Stimulated activated CD8-positive, alpha-beta memory T cell treated with anti-CD3 and anti-CD28 coated beads, Interleukin-4, amount 100 ng/mL, for 48 hours (primary cell): Measurements from ENCODE around the gene DCTPP1.

Experiments
- DNase-seq: peaks from one replicate; pipeline ENCODE4 v3.0.0-alpha.2; 2020

Gene DCTPP1

GRCh38 chr16:30446203-30446595 is 16.4 kb upstream of the DCTPP1 start:
- no peak for DNase-seq

GRCh38 chr16:30445408-30446202 is 15.8 kb upstream of the DCTPP1 start, which contains the start of gene SEPHS2:
Gene SEPHS2 (minus strand): TSS chr16:30445874. CDS start chr16:30445727, 147 bp downstream.
- peak; percentile 98 for DNase-seq

GRCh38 chr16:30445149-30445407 is 15.2 kb upstream of the DCTPP1 start:
- DNase-seq: no peak

- DNase-seq: no peak
These were observed 14.7 kb upstream of the DCTPP1 start for GRCh38 chr16:30444231-30445148.

- DNase-seq: no peak
These were observed 13.8 kb upstream of the DCTPP1 start for GRCh38 chr16:30443631-30444030.

- no peak for DNase-seq
These were observed 10.0 kb upstream of the DCTPP1 start for GRCh38 chr16:30439720-30440348.

- no peak for DNase-seq
These were observed 9.0 kb upstream of the DCTPP1 start for GRCh38 chr16:30438835-30439234.

GRCh38 chr16:30437511-30438046 is 7.7 kb upstream of the DCTPP1 start:
- DNase-seq: no peak

GRCh38 chr16:30434852-30435251 is 5.0 kb upstream of the DCTPP1 start:
- peak; percentile 84 for DNase-seq

- peak; percentile 70 for DNase-seq
These were observed 669 bp upstream of the DCTPP1 start for GRCh38 chr16:30430428-30430970.

GRCh38 chr16:30429418-30429677 is 482 bp downstream of the DCTPP1 start:
- DNase-seq: no peak

- DNase-seq: no peak
These were observed 1.8 kb downstream of the DCTPP1 start for GRCh38 chr16:30428055-30428454.

- DNase-seq: no peak
These were observed 8.8 kb downstream of the DCTPP1 start for GRCh38 chr16:30421010-30421409.

- DNase-seq: no peak
These were observed 11.3 kb downstream of the DCTPP1 start for GRCh38 chr16:30418350-30419181.

- peak; percentile 88 for DNase-seq
These were observed 12.1 kb downstream of the DCTPP1 start for GRCh38 chr16:30417529-30418349.

- peak; percentile 42 for DNase-seq
These were observed 13.0 kb downstream of the DCTPP1 start for GRCh38 chr16:30416624-30417528.

- DNase-seq: no peak
These were observed 13.7 kb downstream of the DCTPP1 start for GRCh38 chr16:30416047-30416603.

GRCh38 chr16:30414159-30414558 is 15.7 kb downstream of the DCTPP1 start:
- no peak for DNase-seq

GRCh38 chr16:30413112-30413806 is 16.6 kb downstream of the DCTPP1 start:
- DNase-seq: no peak
